Activated naive CD4-positive, alpha-beta T cell treated with anti-CD3 and anti-CD28 coated beads, Interleukin-2, amount 10 ng/mL, durations not matched to agents 5 hours and 36 hours (primary cell): ENCODE data around the gene PTN. TPM values are rescaled to one million over a fixed set of nuclear protein-coding genes. Genes with fewer than 3 reads are reported as not detected.

Experiments used
- total RNA-seq, 2 experiments: library from RNA; stranded (reverse); gene quantifications; one replicate each; pipeline ENCODE4 v1.2.3, GENCODE V29; 2021

Gene PTN
- total RNA-seq = not detected

DNA sequence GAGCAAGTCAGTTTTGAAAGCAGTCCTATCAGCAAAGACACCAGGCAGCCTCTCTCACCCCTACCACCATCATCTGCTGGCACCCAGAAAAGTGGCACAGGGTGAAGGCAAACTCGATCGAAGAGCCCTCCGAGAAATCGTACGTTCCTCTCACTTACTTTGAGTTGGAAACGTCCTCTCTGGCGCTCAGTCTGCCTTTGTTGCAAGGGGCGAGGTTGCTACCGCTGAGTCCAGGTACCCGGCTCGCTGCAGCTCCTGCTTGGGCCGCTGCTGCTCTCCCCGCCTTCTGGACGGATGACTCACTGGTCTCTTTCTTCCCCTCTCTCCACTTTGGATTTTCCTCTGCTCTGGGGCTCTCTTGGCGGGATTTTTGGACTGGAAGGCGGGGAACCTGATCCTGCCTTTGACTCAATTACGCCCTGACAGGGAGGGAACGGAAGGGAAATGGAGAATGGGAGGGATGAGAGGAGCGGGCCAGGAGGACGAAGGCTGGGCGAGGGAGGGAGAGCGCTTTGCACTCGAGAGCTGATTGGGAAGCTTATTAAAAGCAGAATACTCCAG, at the start of gene PTN:
TSS of gene PTN (minus strand) at position 453 of the 561 bp plus-strand sequence. CDS start 88,760 bp downstream, outside the sequence.

